Upper lobe of right lung (tissue), 1 donor: Measurements from ENCODE around the gene YIPF3. TPM values are rescaled to one million over a fixed set of nuclear protein-coding genes. Genes with fewer than 3 reads are reported as not detected.

Source experiments
- ATAC-seq: fragments of 200-7000 bp; cut with Tn5 transposase; one replicate; pipeline ENCODE4 v1.9.1; 2020; ENCODE audit warnings: mild to moderate bottlenecking, moderate library complexity
- DNase-seq: peaks from one replicate; pipeline ENCODE4 v3.0.0-alpha.2; 2020
- H3K27ac ChIP-seq: fragments of 200-600 bp; one replicate; pipeline ENCODE4 v1.8.0; 2022
- H3K27me3 ChIP-seq: fragments of 200-600 bp; one replicate; pipeline ENCODE4 v1.8.0; 2022; ENCODE audit warnings: mild to moderate bottlenecking
- H3K36me3 ChIP-seq: fragments of 200-600 bp; one replicate; pipeline ENCODE4 v1.8.0; 2022
- H3K4me1 ChIP-seq: fragments of 200-600 bp; one replicate; pipeline ENCODE4 v1.8.0; 2022
- H3K4me3 ChIP-seq: fragments of 200-600 bp; one replicate; pipeline ENCODE4 v1.8.0; 2022; ENCODE audit warnings: mild to moderate bottlenecking
- H3K9me3 ChIP-seq: fragments of 200-600 bp; one replicate; pipeline ENCODE4 v1.8.0; 2022
- intact Hi-C: fragments of 100-400 bp; cut with DNase I; formaldehyde crosslinking; loops from one replicate; pipeline ENCODE4 v1.11.0; 2022
- total RNA-seq: library from RNA; stranded (reverse); fragmentation: NEBNext Ultra II Directional; extraction: Animal tissue kit (Norgen Biotek cat#: 25700); gene quantifications from one replicate; pipeline ENCODE4 v1.2.1, GENCODE V29; 2021
- TF ChIP-seq, protein P1 (sequence below): fragments of 200-600 bp; IDR thresholded peaks from one replicate; pipeline ENCODE4 v1.8.0; 2022; ENCODE audit warnings: antibody characterized with exemption
- donor health status: DM: no; HTN: yes; CAD: no; lungs with severe emphysema.

Gene YIPF3
- total RNA-seq, 1 donor from 2014 or later, result 100 TPM

GRCh38 chr6:43477235-43478007, 39.3 kb downstream of the YIPF3 start, which contains the start of gene TJAP1:
TSS of gene TJAP1 (plus strand) at chr6:43477570. CDS start at chr6:43499002, 21,432 bp downstream.
- H3K27me3 ChIP-seq, result no peaks in the 10 kb centered on the region
- H3K27ac ChIP-seq, result peak within 1 kb of the TSS; percentile 87
- TF ChIP-seq, protein P1, sequence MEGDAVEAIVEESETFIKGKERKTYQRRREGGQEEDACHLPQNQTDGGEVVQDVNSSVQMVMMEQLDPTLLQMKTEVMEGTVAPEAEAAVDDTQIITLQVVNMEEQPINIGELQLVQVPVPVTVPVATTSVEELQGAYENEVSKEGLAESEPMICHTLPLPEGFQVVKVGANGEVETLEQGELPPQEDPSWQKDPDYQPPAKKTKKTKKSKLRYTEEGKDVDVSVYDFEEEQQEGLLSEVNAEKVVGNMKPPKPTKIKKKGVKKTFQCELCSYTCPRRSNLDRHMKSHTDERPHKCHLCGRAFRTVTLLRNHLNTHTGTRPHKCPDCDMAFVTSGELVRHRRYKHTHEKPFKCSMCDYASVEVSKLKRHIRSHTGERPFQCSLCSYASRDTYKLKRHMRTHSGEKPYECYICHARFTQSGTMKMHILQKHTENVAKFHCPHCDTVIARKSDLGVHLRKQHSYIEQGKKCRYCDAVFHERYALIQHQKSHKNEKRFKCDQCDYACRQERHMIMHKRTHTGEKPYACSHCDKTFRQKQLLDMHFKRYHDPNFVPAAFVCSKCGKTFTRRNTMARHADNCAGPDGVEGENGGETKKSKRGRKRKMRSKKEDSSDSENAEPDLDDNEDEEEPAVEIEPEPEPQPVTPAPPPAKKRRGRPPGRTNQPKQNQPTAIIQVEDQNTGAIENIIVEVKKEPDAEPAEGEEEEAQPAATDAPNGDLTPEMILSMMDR, result no peak
- H3K9me3 ChIP-seq, result no peaks in the 10 kb centered on the region
- DNase-seq (peak; percentile 96), ATAC-seq (peak; percentile 100)
- peak within 1 kb of the TSS; percentile 86 for H3K4me3 ChIP-seq
- H3K36me3 ChIP-seq, result no peaks in the 10 kb centered on the region
- intact Hi-C loops, result no loop called here
- peaks cover 11% of the 10 kb centered on the region for H3K4me1 ChIP-seq

- DNase-seq, result no peak
- no peaks in the 10 kb centered on the region for H3K27me3 ChIP-seq
- peak overlapping the region; percentile 87 for H3K27ac ChIP-seq
- H3K4me1 ChIP-seq, result peaks cover 11% of the 10 kb centered on the region
- no peak for ATAC-seq
- peak overlapping the region; percentile 86 for H3K4me3 ChIP-seq
- no peaks in the 10 kb centered on the region for H3K36me3 ChIP-seq
- TF ChIP-seq, protein P1, result no peak
- no peaks in the 10 kb centered on the region for H3K9me3 ChIP-seq
- intact Hi-C loops, result no loop called here
Observed at GRCh38 chr6:43476746-43477145, 40.0 kb downstream of the YIPF3 start.

GRCh38 chr6:43475516-43475915, 41.2 kb downstream of the YIPF3 start:
- H3K36me3 ChIP-seq, result no peaks in the 10 kb centered on the region
- DNase-seq (no peak), ATAC-seq (no peak)
- intact Hi-C loops, result no loop called here
- peaks cover 11% of the 10 kb centered on the region for H3K4me1 ChIP-seq
- H3K9me3 ChIP-seq, result no peaks in the 10 kb centered on the region
- H3K4me3 ChIP-seq, result no peak overlapping the region
- no peak overlapping the region for H3K27ac ChIP-seq
- TF ChIP-seq, protein P1, result no peak
- H3K27me3 ChIP-seq, result no peaks in the 10 kb centered on the region

DNA sequence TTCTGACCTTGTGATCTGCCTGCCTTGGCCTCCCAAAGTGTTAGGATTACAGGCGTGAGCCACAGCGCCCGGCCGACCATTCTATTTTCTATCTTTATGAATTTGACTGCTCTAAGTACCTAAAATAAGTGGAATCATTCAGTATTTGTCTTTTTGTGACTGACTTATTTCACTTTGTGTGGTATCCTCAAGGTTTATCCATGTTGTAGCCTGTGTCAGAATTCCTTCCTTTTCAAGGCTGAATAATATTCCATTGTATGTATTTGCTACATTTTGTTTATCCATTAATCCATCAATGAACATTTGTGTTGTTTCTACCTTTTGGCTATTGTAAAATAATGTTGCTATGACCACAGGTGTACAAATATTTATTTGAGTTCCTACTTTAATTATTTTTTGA, 44.2 kb downstream of the YIPF3 start:
- DNase-seq, result no peak
- intact Hi-C loops, result no loop called here
- no peaks in the 10 kb centered on the region for H3K36me3 ChIP-seq
- ATAC-seq, result no peak
- TF ChIP-seq, protein P1, result no peak
- no peaks in the 10 kb centered on the region for H3K9me3 ChIP-seq
- H3K4me3 ChIP-seq, result no peak overlapping the region
- no peaks in the 10 kb centered on the region for H3K4me1 ChIP-seq
- H3K27ac ChIP-seq, result no peak overlapping the region
- H3K27me3 ChIP-seq, result peaks cover 9% of the 10 kb centered on the region

DNA sequence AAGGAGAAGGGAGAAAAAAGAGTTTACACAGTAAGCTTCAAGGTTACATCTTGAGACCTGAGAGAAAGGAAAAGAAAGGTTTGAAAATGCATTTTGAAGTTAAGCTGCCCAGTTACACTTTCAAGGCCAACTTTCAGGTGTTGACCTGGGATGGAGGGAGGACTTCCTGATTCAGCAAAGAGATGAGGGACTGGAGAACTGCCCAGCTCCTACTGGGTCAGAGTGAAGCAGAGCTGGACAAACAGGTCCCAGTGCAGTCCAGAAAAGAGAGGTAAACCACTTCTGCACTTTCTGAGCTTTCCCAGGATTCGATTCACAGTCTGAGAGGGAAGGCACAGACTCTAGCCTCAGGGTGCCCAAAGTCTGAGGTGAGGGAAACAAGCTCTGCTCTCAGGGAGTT, 45.3 kb downstream of the YIPF3 start:
- no peak for DNase-seq
- no peaks in the 10 kb centered on the region for H3K4me1 ChIP-seq
- intact Hi-C loops, result no loop called here
- H3K27ac ChIP-seq, result no peak overlapping the region
- H3K9me3 ChIP-seq, result no peaks in the 10 kb centered on the region
- no peak for ATAC-seq
- H3K27me3 ChIP-seq, result peaks cover 9% of the 10 kb centered on the region
- no peaks in the 10 kb centered on the region for H3K36me3 ChIP-seq
- H3K4me3 ChIP-seq, result no peak overlapping the region
- TF ChIP-seq, protein P1, result no peak
